Activated T-helper 17 cell treated with anti-CD3 and anti-CD28 coated beads, Interleukin-2, amount 50 U/mL, for 72 hours (primary cell): ENCODE measurements around the gene CTPS1. TPM values are rescaled to one million over a fixed set of nuclear protein-coding genes. Genes with fewer than 3 reads are reported as not detected.

ENCODE experiments used
- ATAC-seq: fragments of 150-1000 bp; cut with Tn5 transposase; replicated peaks from 2 replicates; pipeline ENCODE4 v1.10.0; 2021; ENCODE audit warnings: mild to moderate bottlenecking, moderate library complexity
- H3K27ac Mint-ChIP-seq: one replicate; pipeline ENCODE4 v1.8.0; 2022; ENCODE audit warnings: mixed read lengths
- H3K27me3 Mint-ChIP-seq: one replicate; pipeline ENCODE4 v1.8.0; 2022; ENCODE audit warnings: mixed read lengths
- H3K36me3 Mint-ChIP-seq: one replicate; pipeline ENCODE4 v1.8.0; 2022; ENCODE audit warnings: low read depth, mild to moderate bottlenecking, mixed read lengths
- H3K4me1 Mint-ChIP-seq: one replicate; pipeline ENCODE4 v1.8.0; 2022; ENCODE audit warnings: mixed read lengths
- H3K4me3 Mint-ChIP-seq: one replicate; pipeline ENCODE4 v1.8.0; 2022; ENCODE audit warnings: mild to moderate bottlenecking, mixed read lengths
- H3K9me3 Mint-ChIP-seq: one replicate; pipeline ENCODE4 v1.8.0; 2022; ENCODE audit warnings: mixed read lengths
- total RNA-seq, 2 donors: library from RNA; stranded (reverse); gene quantifications; one replicate each; pipeline ENCODE4 v1.2.3, GENCODE V29; 2022

The CTPS1 gene, protein sequence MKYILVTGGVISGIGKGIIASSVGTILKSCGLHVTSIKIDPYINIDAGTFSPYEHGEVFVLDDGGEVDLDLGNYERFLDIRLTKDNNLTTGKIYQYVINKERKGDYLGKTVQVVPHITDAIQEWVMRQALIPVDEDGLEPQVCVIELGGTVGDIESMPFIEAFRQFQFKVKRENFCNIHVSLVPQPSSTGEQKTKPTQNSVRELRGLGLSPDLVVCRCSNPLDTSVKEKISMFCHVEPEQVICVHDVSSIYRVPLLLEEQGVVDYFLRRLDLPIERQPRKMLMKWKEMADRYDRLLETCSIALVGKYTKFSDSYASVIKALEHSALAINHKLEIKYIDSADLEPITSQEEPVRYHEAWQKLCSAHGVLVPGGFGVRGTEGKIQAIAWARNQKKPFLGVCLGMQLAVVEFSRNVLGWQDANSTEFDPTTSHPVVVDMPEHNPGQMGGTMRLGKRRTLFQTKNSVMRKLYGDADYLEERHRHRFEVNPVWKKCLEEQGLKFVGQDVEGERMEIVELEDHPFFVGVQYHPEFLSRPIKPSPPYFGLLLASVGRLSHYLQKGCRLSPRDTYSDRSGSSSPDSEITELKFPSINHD
- 100 to 1,000 TPM in 1 of 2 donors, 10 to 100 TPM in 1; 46.3 to 102 TPM for total RNA-seq

DNA sequence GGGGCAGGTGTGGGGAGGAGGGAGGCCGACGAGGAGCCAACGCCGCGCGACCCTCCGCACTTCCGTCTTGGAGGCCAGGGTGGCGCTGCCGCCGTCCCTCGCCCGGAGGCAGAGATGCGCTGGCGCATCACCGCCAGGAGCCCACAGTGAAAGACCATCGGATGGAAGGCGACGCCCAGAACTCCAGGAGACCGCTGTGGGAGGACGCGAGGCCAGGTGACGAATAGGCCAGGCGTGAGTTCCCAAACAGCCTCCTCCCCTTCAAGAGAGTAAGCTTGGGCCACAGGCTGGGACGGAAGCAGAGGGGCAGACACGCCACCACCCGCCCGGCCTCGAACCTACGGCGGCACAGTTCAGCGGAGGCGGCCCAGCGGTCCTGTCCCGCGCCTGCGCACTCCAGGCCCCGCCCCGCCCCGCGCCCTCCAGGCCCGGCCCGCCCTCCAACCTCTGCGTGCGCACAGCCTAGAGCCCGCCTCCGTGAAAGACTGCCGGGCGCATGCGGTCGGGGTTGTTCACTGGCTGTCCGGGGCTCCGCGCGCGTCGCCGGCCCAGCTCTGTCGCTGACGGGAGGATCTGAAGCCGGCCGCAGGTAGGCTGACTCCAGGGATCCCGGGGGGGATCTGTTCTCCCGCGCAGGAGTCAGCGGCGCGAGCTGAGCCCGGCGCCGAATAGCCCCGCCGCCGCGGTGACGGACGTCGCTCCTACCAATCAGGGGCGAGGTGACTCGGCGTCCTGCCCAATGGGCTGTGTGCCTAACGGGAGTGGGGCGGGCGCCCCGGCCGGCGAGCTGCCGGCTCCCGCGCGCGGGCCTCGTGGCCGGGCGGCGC lies at the start of gene CTPS1:
TSS of gene CTPS1 (plus strand) at position 456 of the 827 bp plus-strand sequence. CDS start 3,595 bp downstream, outside the sequence.
- no peaks in the 10 kb centered on the region for H3K9me3 Mint-ChIP-seq
- H3K27ac Mint-ChIP-seq: peak within 1 kb of the TSS; percentile 88
- peak; percentile 88 for ATAC-seq
- H3K4me1 Mint-ChIP-seq: peaks cover 28% of the 10 kb centered on the region
- H3K4me3 Mint-ChIP-seq: peak within 1 kb of the TSS; percentile 84
- H3K36me3 Mint-ChIP-seq: peaks cover 41% of the 10 kb centered on the region
- no peaks in the 10 kb centered on the region for H3K27me3 Mint-ChIP-seq

DNA sequence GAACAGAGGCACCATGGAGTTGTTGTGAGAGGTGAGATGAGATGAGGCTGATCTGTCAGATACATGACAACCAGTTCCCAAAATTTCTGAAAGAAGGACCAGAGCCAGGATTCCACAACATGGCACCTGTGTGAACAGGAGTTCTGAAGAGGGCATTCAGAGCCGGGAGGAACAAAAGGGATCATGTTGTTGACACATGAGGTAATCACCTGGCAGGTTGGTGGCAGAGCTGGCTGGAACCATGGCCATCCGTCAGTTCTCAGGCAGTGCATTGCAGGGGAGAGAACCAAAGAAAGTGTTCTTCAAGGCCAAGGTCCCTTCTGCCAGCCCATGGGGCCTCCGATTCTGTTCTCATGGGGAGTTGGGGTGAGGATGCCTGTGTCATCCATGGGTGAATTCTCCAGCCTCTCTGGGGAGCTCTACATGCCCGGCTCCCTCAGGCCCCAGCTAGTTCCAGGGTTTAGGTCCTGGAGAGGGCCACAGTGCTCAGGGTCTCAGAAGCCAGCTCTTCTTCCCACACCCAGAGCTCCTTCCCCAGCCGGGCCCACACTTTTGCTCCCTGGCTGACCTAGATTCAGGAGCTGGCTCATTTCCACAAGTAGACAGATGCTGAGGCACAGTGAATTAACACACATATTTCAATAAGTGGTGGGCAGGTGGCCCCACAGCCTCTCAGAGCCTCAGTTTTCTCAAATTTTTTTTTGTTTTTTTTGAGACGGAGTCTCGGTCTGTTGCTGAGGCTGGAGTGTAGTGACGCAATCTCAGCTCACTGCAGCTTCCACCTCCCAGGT lies 49.1 kb upstream of the CTPS1 start:
- Mint-ChIP-seq H3K4me1 (no peaks in the 10 kb centered on the region), H3K27me3 (no peaks in the 10 kb centered on the region), H3K4me3 (no peak overlapping the region), H3K9me3 (no peaks in the 10 kb centered on the region), H3K27ac (no peak overlapping the region), H3K36me3 (no peaks in the 10 kb centered on the region)
- ATAC-seq: no peak

GRCh38 chr1:40931601-40932000 lies 47.9 kb upstream of the CTPS1 start:
- no peaks in the 10 kb centered on the region for H3K27me3 Mint-ChIP-seq
- no peaks in the 10 kb centered on the region for H3K36me3 Mint-ChIP-seq
- ATAC-seq: no peak
- no peaks in the 10 kb centered on the region for H3K4me1 Mint-ChIP-seq
- no peaks in the 10 kb centered on the region for H3K9me3 Mint-ChIP-seq
- no peak overlapping the region for H3K4me3 Mint-ChIP-seq
- H3K27ac Mint-ChIP-seq: no peak overlapping the region

DNA sequence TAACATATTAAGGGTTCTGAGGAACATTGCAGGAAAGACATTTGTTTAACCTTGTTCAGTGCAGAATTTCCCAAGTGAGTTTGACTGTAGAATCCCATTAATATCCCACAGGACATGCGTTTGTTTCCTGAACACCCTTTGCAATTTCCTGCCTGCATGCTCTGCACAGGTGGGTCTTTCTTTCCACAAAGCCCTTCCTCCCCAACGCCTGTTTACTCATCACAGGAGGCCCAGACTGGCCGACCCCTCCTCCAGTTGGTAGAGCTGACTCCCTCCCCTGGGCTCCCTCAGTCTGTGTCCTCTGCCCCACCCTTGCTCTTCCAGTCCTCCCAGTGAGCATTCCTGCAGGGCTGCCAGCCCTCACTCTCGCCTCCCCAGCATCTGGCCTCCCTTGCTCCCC lies 47.5 kb upstream of the CTPS1 start:
- Mint-ChIP-seq H3K4me1 (no peaks in the 10 kb centered on the region), H3K27me3 (no peaks in the 10 kb centered on the region), H3K27ac (no peak overlapping the region), H3K4me3 (no peak overlapping the region), H3K36me3 (no peaks in the 10 kb centered on the region), H3K9me3 (no peaks in the 10 kb centered on the region)
- no peak for ATAC-seq

- ATAC-seq: no peak
- Mint-ChIP-seq H3K36me3 (no peaks in the 10 kb centered on the region), H3K27ac (no peak overlapping the region), H3K9me3 (no peaks in the 10 kb centered on the region), H3K4me3 (no peak overlapping the region), H3K4me1 (no peaks in the 10 kb centered on the region), H3K27me3 (no peaks in the 10 kb centered on the region)
Observed at GRCh38 chr1:40936931-40937339, 42.6 kb upstream of the CTPS1 start.

DNA sequence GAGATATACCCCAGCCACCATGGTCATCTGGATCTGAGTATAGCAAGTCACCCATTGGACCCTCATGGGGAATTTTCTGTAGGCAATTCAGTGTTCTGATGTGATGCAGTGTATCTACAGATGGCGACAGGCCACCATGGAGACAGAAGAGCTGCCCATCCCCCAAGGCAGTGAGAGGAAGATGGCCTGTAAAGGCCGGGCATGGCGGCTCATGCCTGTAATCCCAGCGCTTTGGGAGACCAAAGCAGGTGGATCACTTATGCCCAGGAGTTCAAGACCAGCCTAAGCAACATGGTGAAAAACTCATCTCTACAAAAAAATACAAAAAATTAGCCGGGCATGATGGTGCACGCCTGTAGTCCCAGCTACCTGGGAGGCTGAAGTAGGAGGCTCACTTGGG lies 41.1 kb upstream of the CTPS1 start:
- ATAC-seq: no peak
- Mint-ChIP-seq H3K27me3 (no peaks in the 10 kb centered on the region), H3K36me3 (no peaks in the 10 kb centered on the region), H3K27ac (no peak overlapping the region), H3K9me3 (no peaks in the 10 kb centered on the region), H3K4me3 (no peak overlapping the region), H3K4me1 (no peaks in the 10 kb centered on the region)

- Mint-ChIP-seq H3K27ac (no peak overlapping the region), H3K36me3 (no peaks in the 10 kb centered on the region), H3K4me3 (no peak overlapping the region), H3K9me3 (no peaks in the 10 kb centered on the region), H3K27me3 (peaks cover 6% of the 10 kb centered on the region), H3K4me1 (no peaks in the 10 kb centered on the region)
- ATAC-seq: no peak
Observed at GRCh38 chr1:40939320-40940059, 40.0 kb upstream of the CTPS1 start.

DNA sequence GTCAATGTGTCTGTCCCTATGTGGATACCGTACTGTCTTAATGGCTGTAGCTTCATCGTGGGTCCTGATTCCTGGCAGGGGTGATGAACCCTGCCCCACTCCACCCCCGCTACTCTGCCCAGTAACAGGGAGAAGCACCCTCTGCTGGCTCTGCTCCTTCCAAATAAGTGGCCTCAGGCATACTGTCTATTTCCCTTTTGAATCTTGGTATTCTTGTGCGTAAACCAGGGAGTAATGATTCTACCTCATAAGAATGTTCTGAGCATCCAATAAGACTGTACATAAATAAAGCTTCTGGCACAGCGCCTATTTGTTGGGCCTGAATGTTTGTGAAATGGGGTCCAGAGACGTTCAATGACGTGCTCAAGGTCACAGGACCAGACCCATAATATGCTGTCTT lies 35.2 kb upstream of the CTPS1 start:
- ATAC-seq: no peak
- no peaks in the 10 kb centered on the region for H3K4me1 Mint-ChIP-seq
- H3K9me3 Mint-ChIP-seq: no peaks in the 10 kb centered on the region
- no peaks in the 10 kb centered on the region for H3K36me3 Mint-ChIP-seq
- H3K27ac Mint-ChIP-seq: no peak overlapping the region
- H3K27me3 Mint-ChIP-seq: peaks cover 16% of the 10 kb centered on the region
- no peak overlapping the region for H3K4me3 Mint-ChIP-seq

- Mint-ChIP-seq H3K36me3 (no peaks in the 10 kb centered on the region), H3K27ac (no peak overlapping the region), H3K4me3 (no peak overlapping the region), H3K4me1 (no peaks in the 10 kb centered on the region), H3K27me3 (peaks cover 16% of the 10 kb centered on the region), H3K9me3 (no peaks in the 10 kb centered on the region)
- ATAC-seq: no peak
Observed at GRCh38 chr1:40944841-40945430, 34.6 kb upstream of the CTPS1 start.

GRCh38 chr1:40945491-40945973 lies 34.0 kb upstream of the CTPS1 start:
- no peak for ATAC-seq
- Mint-ChIP-seq H3K4me3 (no peak overlapping the region), H3K4me1 (no peaks in the 10 kb centered on the region), H3K36me3 (no peaks in the 10 kb centered on the region), H3K9me3 (no peaks in the 10 kb centered on the region), H3K27ac (no peak overlapping the region), H3K27me3 (peaks cover 16% of the 10 kb centered on the region)

- Mint-ChIP-seq H3K27ac (no peak overlapping the region), H3K4me1 (no peaks in the 10 kb centered on the region), H3K4me3 (no peak overlapping the region), H3K36me3 (no peaks in the 10 kb centered on the region), H3K27me3 (peaks cover 19% of the 10 kb centered on the region), H3K9me3 (no peaks in the 10 kb centered on the region)
- peak; percentile 76 for ATAC-seq
Observed at GRCh38 chr1:40948741-40949443, 30.6 kb upstream of the CTPS1 start.

- Mint-ChIP-seq H3K36me3 (no peaks in the 10 kb centered on the region), H3K27me3 (peaks cover 15% of the 10 kb centered on the region), H3K4me1 (no peaks in the 10 kb centered on the region), H3K27ac (no peak overlapping the region), H3K4me3 (no peak overlapping the region), H3K9me3 (no peaks in the 10 kb centered on the region)
- ATAC-seq: no peak
Observed at GRCh38 chr1:40949563-40949962, 29.9 kb upstream of the CTPS1 start.
